ENCODE data around the gene CCDC85B.
"Not testable (repeated sequence)": the region's sequence is repeated elsewhere in the genome, so short reads cannot be mapped to it uniquely, and the experiment has no call there.

CCDC85B gene

GRCh38 chr11:65886826-65887722 is 3.4 kb upstream of the CCDC85B start:
- no peak for FAIRE-seq
- TF ChIP-seq CTCF (IDR thresholded peaks at IDR 0.05; ENCODE audit: insufficient read depth, missing control alignments) = no peak

GRCh38 chr11:65887723-65888162 is 2.7 kb upstream of the CCDC85B start:
- no peak for DNase-seq (ENCODE audit: insufficient read length, low spot score)
- no peak for TF ChIP-seq CTCF (IDR thresholded peaks at IDR 0.05; ENCODE audit: insufficient read depth, missing control alignments)
- no peak for FAIRE-seq

More at GRCh38 chr11:65886826-65887722, 3.4 kb upstream of the CCDC85B start:
- DNase-seq (ENCODE audit: insufficient read length, low spot score) = no peak

DNA sequence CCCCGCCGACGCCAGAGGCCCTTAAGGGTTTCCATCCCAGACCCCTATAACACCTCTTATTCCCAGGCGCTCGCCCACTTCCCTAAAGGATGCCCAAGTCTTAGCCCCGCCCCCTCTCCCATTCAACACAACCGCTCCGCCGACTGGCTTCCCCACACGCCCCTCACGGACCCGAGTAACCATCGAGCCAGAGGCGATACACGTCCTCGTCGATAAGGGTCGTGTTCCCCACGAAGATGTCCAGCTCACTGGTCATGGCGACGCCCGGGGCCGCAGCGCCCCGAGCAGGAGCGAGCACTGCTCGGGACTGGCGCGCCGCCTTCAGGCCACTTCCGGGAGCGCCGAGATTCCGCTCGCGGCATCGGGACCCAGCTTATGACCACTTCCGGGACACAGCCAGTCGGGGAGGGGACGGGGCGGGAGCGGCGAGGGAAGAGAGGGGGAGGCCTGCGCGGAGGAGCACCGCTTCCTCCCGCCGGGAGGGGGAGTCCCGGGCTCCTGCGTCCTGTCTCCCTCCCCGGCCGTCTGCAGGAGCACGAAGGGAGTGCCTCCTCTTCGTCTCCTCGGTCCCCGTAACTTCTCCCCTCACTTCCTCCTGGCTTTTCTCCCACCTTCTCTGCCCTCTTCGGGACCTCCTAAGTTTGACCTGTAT is 2.2 kb upstream of the CCDC85B start, which contains the start of gene FIBP:
Gene FIBP (minus strand): TSS at position 309 of the 652 bp plus-strand sequence. CDS start 53 bp downstream, at position 256.
- peak; percentile 46 for TF ChIP-seq CTCF (IDR thresholded peaks at IDR 0.05; ENCODE audit: insufficient read depth, missing control alignments)
- FAIRE-seq (no peak), DNase-seq (ENCODE audit: insufficient read length, low spot score) (peak; percentile 95)

- DNase-seq (ENCODE audit: insufficient read length, low spot score) (no peak), FAIRE-seq (no peak)
- peak; percentile 53 for TF ChIP-seq CTCF (IDR thresholded peaks at IDR 0.05; ENCODE audit: insufficient read depth, missing control alignments)
These were observed 1.0 kb downstream of the CCDC85B start for GRCh38 chr11:65891219-65892136.

- not testable (repeated sequence) for DNase-seq (ENCODE audit: insufficient read length, low spot score); FAIRE-seq
These were observed 1.7 kb downstream of the CCDC85B start for GRCh38 chr11:65892137-65892540.

DNA sequence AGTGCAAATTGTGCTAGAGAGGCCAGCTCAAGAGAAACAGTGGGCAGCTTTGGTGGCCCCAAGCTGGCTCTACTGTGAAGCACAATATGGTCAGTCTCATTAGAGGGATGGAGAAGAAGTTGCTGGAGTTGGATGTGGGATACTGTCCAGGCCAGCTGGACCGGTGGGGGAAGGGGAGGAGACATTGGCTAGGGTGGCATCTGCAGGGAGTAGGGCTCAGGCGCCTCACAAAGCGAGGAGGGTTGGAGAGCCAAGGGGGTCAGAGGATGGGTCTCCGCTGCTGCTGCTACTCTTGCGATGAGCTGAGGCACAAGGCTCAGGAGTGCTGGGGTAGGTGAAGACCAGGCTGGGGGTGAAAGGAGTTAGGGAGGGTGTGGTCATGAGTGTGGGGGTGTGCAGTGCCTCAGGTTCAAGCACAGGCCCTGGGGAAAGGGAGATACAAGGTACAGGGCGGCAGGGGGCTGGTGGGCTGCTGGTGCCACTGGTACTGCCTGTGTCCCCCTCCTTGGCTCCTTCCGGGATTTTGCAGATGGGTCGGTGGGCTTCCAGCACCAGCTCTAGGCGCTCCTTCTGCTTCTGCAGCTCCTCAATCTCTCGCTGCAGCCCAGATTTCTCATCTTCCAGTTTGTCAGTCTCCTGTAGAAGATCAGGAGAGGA is 2.3 kb downstream of the CCDC85B start:
- no peak for DNase-seq (ENCODE audit: insufficient read length, low spot score)

More for the DNA sequence above, 2.3 kb downstream of the CCDC85B start:
- no peak for FAIRE-seq
- TF ChIP-seq CTCF (IDR thresholded peaks at IDR 0.05; ENCODE audit: insufficient read depth, missing control alignments) = no peak

Data from D721Med (cell line).